CD4-positive, alpha-beta T cell (primary cell): ENCODE results near the gene DNTT. TPM values are rescaled to one million over a fixed set of nuclear protein-coding genes. Genes with fewer than 3 reads are reported as not detected.

Source experiments
- ATAC-seq: fragments of 200-7000 bp; cut with Tn5 transposase; one replicate; pipeline ENCODE4 v1.10.0; 2022; ENCODE audit warnings: mild to moderate bottlenecking; ENCODE audit not compliant: poor library complexity
- CTCF ChIA-PET: fragments of 350-600 bp; sonication (Branson Sonifier 250); formaldehyde crosslinking; loops from one replicate; lab custom pipeline; 2021; ENCODE audit warnings: antibody characterized with exemption, inconsistent platforms; lab: Charles Lee
- POLR2A ChIA-PET: fragments of 350-600 bp; sonication (Branson Sonifier 250); formaldehyde crosslinking; loops from one replicate; lab custom pipeline; 2021; ENCODE audit warnings: antibody characterized with exemption, inconsistent platforms; lab: Charles Lee
- DNase-seq, 14 experiments: peaks; one replicate each; pipeline ENCODE4 v3.0.0-alpha.2; 2013 to 2020; ENCODE audit warnings: mixed read lengths in 2 of 14
- H3K27ac ChIP-seq, 2 donors: one replicate each; pipeline versions ENCODE4 v1.5.1 to v1.7.0; 2013; ENCODE audit warnings: low read length in 2 of 2, low read depth in 1 of 2, mild to moderate bottlenecking in 1 of 2
- H3K27me3 ChIP-seq, 2 experiments: 1 replicate in 1 of 2; 2 replicates in 1 of 2; pipeline versions ENCODE4 v1.6.1 to v1.7.0; 2013; ENCODE audit warnings: low read length in 2 of 2, control low read depth in 1 of 2, mild to moderate bottlenecking in 1 of 2, moderate library complexity in 1 of 2; ENCODE audit not compliant: insufficient read depth in 2 of 2, control insufficient read depth in 1 of 2
- H3K36me3 ChIP-seq: one replicate; pipeline ENCODE4 v1.6.1; 2013; ENCODE audit warnings: low read length, control low read depth; ENCODE audit not compliant: insufficient read depth
- H3K4me1 ChIP-seq: one replicate; pipeline ENCODE4 v1.6.1; 2013; ENCODE audit warnings: low read length, control low read depth; ENCODE audit not compliant: insufficient read depth
- H3K4me3 ChIP-seq: one replicate; pipeline ENCODE4 v1.5.1; 2013; ENCODE audit warnings: mild to moderate bottlenecking, low read length, moderate library complexity
- H3K9me3 ChIP-seq, 2 experiments: 1 replicate in 1 of 2; 2 replicates in 1 of 2; pipeline versions ENCODE4 v1.6.1 to v1.7.0; 2013; ENCODE audit warnings: low read length in 2 of 2, mild to moderate bottlenecking in 2 of 2, control low read depth in 1 of 2, moderate library complexity in 1 of 2; ENCODE audit not compliant: control insufficient read depth in 1 of 2, insufficient read depth in 1 of 2
- H3K27ac Mint-ChIP-seq: one replicate; pipeline ENCODE4 v1.8.0; 2020; ENCODE audit warnings: mixed read lengths
- H3K27me3 Mint-ChIP-seq: one replicate; pipeline ENCODE4 v1.8.0; 2021; ENCODE audit warnings: mixed read lengths
- H3K36me3 Mint-ChIP-seq: one replicate; pipeline ENCODE4 v1.8.0; 2021; ENCODE audit warnings: low read depth, mixed read lengths
- H3K4me1 Mint-ChIP-seq: one replicate; pipeline ENCODE4 v1.8.0; 2021; ENCODE audit warnings: low read depth, mixed read lengths
- H3K4me3 Mint-ChIP-seq: one replicate; pipeline ENCODE4 v1.8.0; 2020; ENCODE audit warnings: mild to moderate bottlenecking, mixed read lengths
- H3K9me3 Mint-ChIP-seq: one replicate; pipeline ENCODE4 v1.8.0; 2020; ENCODE audit warnings: mixed read lengths
- intact Hi-C, 2 experiments: fragments of 100-400 bp; cut with DNase I in 1 of 2; cut with micrococcal nuclease in 1 of 2; formaldehyde crosslinking; loops; one replicate each; pipeline versions ENCODE4 v1.15.1 to v1.9.0; 2023 to 2025; cut with DNase I, micrococcal nuclease
- total RNA-seq, 174 experiments: library from RNA in 2 of 174; stranded (reverse) in 2 of 174; gene quantifications; one replicate each; pipeline ENCODE4 v1.2.3 and lab custom pipeline; 2021 to 2026
- TF ChIP-seq, protein P1 (sequence below): fragments of 200-600 bp; IDR thresholded peaks from one replicate; pipeline ENCODE4 v1.8.0; 2022; ENCODE audit warnings: antibody characterized with exemption, mild to moderate bottlenecking

Gene DNTT
- total RNA-seq, 2 experiments from 2014 or later: 0.11 TPM; not detected in 1

DNA sequence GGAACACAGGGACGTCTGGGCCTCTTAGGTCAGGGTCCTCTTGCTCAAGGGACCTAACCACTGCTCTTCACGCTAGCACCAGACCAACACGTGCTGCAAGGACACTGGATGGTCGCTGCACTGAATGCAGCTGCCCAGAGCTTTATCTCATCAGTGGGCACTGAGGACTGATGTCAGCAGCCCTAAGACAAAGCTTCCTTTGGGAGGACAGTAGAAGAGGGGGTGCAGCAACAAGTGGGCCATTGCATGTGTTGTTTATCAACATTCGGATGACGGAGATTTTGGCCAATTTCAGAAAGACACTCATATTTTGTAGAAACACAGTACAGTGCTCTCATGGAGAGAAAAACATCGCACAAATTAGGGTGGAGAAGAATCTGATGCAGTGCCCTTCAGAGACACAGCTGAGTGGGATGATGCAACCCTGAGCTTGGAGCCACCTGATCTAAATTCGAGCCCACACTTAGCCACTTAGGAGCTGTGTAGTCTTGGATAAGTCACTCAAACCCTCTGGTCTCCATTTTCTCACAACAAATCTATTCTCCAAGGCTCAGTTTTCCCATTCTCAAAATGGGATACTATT, 52.9 kb downstream of the DNTT start:
- Mint-ChIP-seq H3K27me3 (peaks cover 18% of the 10 kb centered on the region), H3K4me3 (no peak overlapping the region), H3K27ac (no peak overlapping the region), H3K9me3 (no peaks in the 10 kb centered on the region), H3K36me3 (no peaks in the 10 kb centered on the region), H3K4me1 (no peaks in the 10 kb centered on the region)
- ChIA-PET CTCF (interaction anchor here (0.6 kb wide), 1 partner anchor 636 kb away, joined by 4 read pairs; no protein-coding TSS in a partner anchor), POLR2A (no interaction called here)
- TF ChIP-seq, protein P1, sequence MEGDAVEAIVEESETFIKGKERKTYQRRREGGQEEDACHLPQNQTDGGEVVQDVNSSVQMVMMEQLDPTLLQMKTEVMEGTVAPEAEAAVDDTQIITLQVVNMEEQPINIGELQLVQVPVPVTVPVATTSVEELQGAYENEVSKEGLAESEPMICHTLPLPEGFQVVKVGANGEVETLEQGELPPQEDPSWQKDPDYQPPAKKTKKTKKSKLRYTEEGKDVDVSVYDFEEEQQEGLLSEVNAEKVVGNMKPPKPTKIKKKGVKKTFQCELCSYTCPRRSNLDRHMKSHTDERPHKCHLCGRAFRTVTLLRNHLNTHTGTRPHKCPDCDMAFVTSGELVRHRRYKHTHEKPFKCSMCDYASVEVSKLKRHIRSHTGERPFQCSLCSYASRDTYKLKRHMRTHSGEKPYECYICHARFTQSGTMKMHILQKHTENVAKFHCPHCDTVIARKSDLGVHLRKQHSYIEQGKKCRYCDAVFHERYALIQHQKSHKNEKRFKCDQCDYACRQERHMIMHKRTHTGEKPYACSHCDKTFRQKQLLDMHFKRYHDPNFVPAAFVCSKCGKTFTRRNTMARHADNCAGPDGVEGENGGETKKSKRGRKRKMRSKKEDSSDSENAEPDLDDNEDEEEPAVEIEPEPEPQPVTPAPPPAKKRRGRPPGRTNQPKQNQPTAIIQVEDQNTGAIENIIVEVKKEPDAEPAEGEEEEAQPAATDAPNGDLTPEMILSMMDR: no peak
- no peak overlapping the region for H3K4me3 ChIP-seq
- DNase-seq: no peak
- H3K27me3 ChIP-seq: peaks cover 8 to 12% of the 10 kb centered on the region in 2 experiments
- no peak for ATAC-seq
- no peaks in the 10 kb centered on the region for H3K36me3 ChIP-seq
- H3K9me3 ChIP-seq: no peaks in the 10 kb centered on the region
- no peak overlapping the region for H3K27ac ChIP-seq
- H3K4me1 ChIP-seq: no peaks in the 10 kb centered on the region
- intact Hi-C loops: no loop called here

DNA sequence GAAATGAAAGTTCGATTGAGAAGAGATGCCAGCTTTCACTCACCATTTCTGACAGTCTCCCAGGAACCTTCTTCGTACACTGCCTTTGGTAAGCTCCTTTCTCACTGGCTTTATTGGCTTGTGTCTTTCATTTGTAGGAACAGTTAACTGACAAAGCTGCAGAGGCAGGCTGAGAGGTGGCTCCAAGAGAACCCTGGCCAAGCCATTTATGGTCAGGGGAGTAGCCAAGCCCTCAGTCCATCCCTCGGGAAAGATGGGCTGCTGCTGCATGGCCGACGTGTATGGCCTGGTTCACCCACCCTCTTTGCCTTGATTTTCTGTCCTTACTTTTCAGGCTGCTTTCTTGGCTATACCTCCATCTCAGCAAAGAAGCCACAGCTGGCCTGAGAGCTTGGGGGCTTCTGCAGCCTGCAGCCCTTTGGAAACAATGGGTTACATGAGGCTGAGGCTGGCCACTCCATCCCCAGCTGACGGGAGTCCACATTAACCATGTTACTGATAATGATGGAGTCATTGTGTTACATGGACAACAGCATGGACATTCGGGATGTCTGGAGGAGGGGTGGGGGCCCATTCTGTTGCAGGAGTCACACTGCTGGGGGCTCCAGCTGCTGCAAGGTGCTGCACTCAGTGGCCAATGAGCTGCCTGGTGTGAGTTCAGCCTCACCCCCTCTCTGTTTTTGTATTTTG, 54.8 kb downstream of the DNTT start, which contains the start of gene OPALIN:
TSS of gene OPALIN (minus strand) at position 152 of the 690 bp plus-strand sequence. CDS start at position 46, 106 bp downstream.
- TF ChIP-seq, protein P1: no peak
- H3K36me3 ChIP-seq: no peaks in the 10 kb centered on the region
- H3K9me3 Mint-ChIP-seq: no peaks in the 10 kb centered on the region
- no peaks in the 10 kb centered on the region for H3K4me1 Mint-ChIP-seq
- no peak within 1 kb of the TSS for H3K27ac ChIP-seq
- no peak for ATAC-seq
- no peak for DNase-seq
- ChIA-PET POLR2A (no interaction called here), CTCF (no interaction called here)
- H3K9me3 ChIP-seq: no peaks in the 10 kb centered on the region
- peaks cover 5 to 12% of the 10 kb centered on the region in 2 experiments for H3K27me3 ChIP-seq
- peaks cover 14% of the 10 kb centered on the region for H3K27me3 Mint-ChIP-seq
- H3K36me3 Mint-ChIP-seq: no peaks in the 10 kb centered on the region
- no peaks in the 10 kb centered on the region for H3K4me1 ChIP-seq
- no peak within 1 kb of the TSS for H3K4me3 ChIP-seq
- no peak within 1 kb of the TSS for H3K4me3 Mint-ChIP-seq
- intact Hi-C loops: no loop called here
- H3K27ac Mint-ChIP-seq: no peak within 1 kb of the TSS

DNA sequence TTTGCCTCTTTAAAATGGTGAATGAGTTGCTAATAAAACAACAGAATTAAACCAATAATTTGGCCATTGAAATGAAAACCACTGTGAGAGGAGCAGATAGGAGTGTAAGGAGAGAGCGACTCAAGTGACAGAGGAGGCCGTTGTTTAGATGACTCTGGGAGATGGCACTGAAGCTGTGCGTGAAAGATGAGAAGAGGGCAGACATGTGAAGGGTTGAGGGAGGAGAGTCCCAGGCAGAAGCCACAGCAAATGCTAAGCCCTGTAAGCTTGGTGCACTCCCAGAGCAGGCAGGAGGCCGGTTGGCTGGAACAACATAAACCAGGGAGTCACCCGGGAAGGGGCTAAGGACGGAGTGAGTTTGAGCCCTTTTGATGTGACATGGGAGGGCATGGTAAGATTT, 55.4 kb downstream of the DNTT start:
- ChIA-PET CTCF (no interaction called here), POLR2A (no interaction called here)
- ATAC-seq (no peak), DNase-seq (no peak)
- Histone ChIP-seq H3K9me3 (no peaks in the 10 kb centered on the region), H3K27ac (no peak overlapping the region), H3K4me3 (no peak overlapping the region), H3K27me3 (peaks cover 5 to 12% of the 10 kb centered on the region in 2 experiments), H3K4me1 (no peaks in the 10 kb centered on the region), H3K36me3 (no peaks in the 10 kb centered on the region)
- Mint-ChIP-seq H3K36me3 (no peaks in the 10 kb centered on the region), H3K4me1 (no peaks in the 10 kb centered on the region), H3K4me3 (no peak overlapping the region), H3K27me3 (peaks cover 14% of the 10 kb centered on the region), H3K9me3 (no peaks in the 10 kb centered on the region), H3K27ac (no peak overlapping the region)
- intact Hi-C loops: no loop called here
- TF ChIP-seq, protein P1: no peak
